Measurements from ENCODE around the gene BCL7A.

BCL7A gene

GRCh38 chr12:122058549-122059149, 37.0 kb downstream of the BCL7A start:
- no peak for TF ChIP-seq CTCF (IDR thresholded peaks at IDR 0.05; ENCODE audit: borderline replicate concordance, control extremely low read depth, extremely low read depth, insufficient read depth, missing control alignments)
- DNase-seq (ENCODE audit: low spot score), result no peak
- in situ Hi-C loops (cut with MboI; ENCODE audit: low sequenced_read_pairs, unreplicated experiment), result loop anchor here (5.0 kb wide), 1 partner anchor 64 kb away; no protein-coding TSS in a partner anchor

GRCh38 chr12:122059203-122059960, 37.7 kb downstream of the BCL7A start:
- TF ChIP-seq CTCF (IDR thresholded peaks at IDR 0.05; ENCODE audit: borderline replicate concordance, control extremely low read depth, extremely low read depth, insufficient read depth, missing control alignments), result no peak
- in situ Hi-C loops (cut with MboI; ENCODE audit: low sequenced_read_pairs, unreplicated experiment), result loop anchor here (5.0 kb wide), 1 partner anchor 63 kb away; no protein-coding TSS in a partner anchor
- no peak for DNase-seq (ENCODE audit: low spot score)

- no peak for TF ChIP-seq CTCF (IDR thresholded peaks at IDR 0.05; ENCODE audit: borderline replicate concordance, control extremely low read depth, extremely low read depth, insufficient read depth, missing control alignments)
- in situ Hi-C loops (cut with MboI; ENCODE audit: low sequenced_read_pairs, unreplicated experiment), result no loop called here
- no peak for DNase-seq (ENCODE audit: low spot score)
Observed at GRCh38 chr12:122060081-122060501, 38.4 kb downstream of the BCL7A start.

GRCh38 chr12:122061253-122061652, 39.6 kb downstream of the BCL7A start:
- no peak for TF ChIP-seq CTCF (IDR thresholded peaks at IDR 0.05; ENCODE audit: borderline replicate concordance, control extremely low read depth, extremely low read depth, insufficient read depth, missing control alignments)
- in situ Hi-C loops (cut with MboI; ENCODE audit: low sequenced_read_pairs, unreplicated experiment), result no loop called here
- DNase-seq (ENCODE audit: low spot score), result no peak

GRCh38 chr12:122062832-122063693, 41.4 kb downstream of the BCL7A start:
- in situ Hi-C loops (cut with MboI; ENCODE audit: low sequenced_read_pairs, unreplicated experiment), result no loop called here
- DNase-seq (ENCODE audit: low spot score), result no peak
- TF ChIP-seq CTCF (IDR thresholded peaks at IDR 0.05; ENCODE audit: borderline replicate concordance, control extremely low read depth, extremely low read depth, insufficient read depth, missing control alignments), result no peak

- in situ Hi-C loops (cut with MboI; ENCODE audit: low sequenced_read_pairs, unreplicated experiment), result no loop called here
- no peak for DNase-seq (ENCODE audit: low spot score)
- TF ChIP-seq CTCF (IDR thresholded peaks at IDR 0.05; ENCODE audit: borderline replicate concordance, control extremely low read depth, extremely low read depth, insufficient read depth, missing control alignments), result no peak
Observed at GRCh38 chr12:122063694-122064024, 42.0 kb downstream of the BCL7A start.

Measured in GM13976 (cell line).